ENCODE results near the gene PTPRD. TPM values are rescaled to one million over a fixed set of nuclear protein-coding genes. Genes with fewer than 3 reads are reported as not detected.
A peak's percentile ranks its signal among the peaks of the same experiment; 100 is the strongest.
"Not testable (repeated sequence)": the region's sequence is repeated elsewhere in the genome, so short reads cannot be mapped to it uniquely, and the experiment has no call there.

PTPRD gene
- polyA plus RNA-seq, 4 donors: 2.1 to 5.6 (median 3.9) TPM

- H3K36me3 ChIP-seq (ENCODE audit: control insufficient read depth in 3 of 3, insufficient read depth in 2 of 3, low read depth in 1 of 3, low read length in 3 of 3): no peaks in the 10 kb centered on the region
- DNase-seq (no peak), FAIRE-seq (no peak)
- no peaks in the 10 kb centered on the region for H3K4me1 ChIP-seq (ENCODE audit: control insufficient read depth in 3 of 3, insufficient read depth in 2 of 3, low read depth in 1 of 3, low read length in 2 of 3)
- H3K4me3 ChIP-seq (ENCODE audit: low read depth in 1 of 3, low read length in 3 of 3): no peak overlapping the region
- 74 to 80% (median 75%) methylated on average over 4 of the region's 4 CpGs for WGBS, 3 donors
- H3K27ac ChIP-seq (ENCODE audit: low read depth in 1 of 3, low read length in 2 of 3): no peak overlapping the region
- H3K9me3 ChIP-seq (ENCODE audit: control insufficient read depth in 2 of 2, insufficient read depth in 1 of 2, low read depth in 1 of 2, low read length in 1 of 2): no peaks in the 10 kb centered on the region
- H3K27me3 ChIP-seq (ENCODE audit: control insufficient read depth in 3 of 3, insufficient read depth in 3 of 3, low read length in 3 of 3): no peaks in the 10 kb centered on the region
These were observed 1906.9 kb downstream of the PTPRD start for GRCh38 chr9:8705861-8706260.

GRCh38 chr9:8703904-8704303, 1908.9 kb downstream of the PTPRD start:
- no peak overlapping the region for H3K27ac ChIP-seq (ENCODE audit: low read depth in 1 of 3, low read length in 2 of 3)
- no peaks in the 10 kb centered on the region for H3K36me3 ChIP-seq (ENCODE audit: control insufficient read depth in 3 of 3, insufficient read depth in 2 of 3, low read depth in 1 of 3, low read length in 3 of 3)
- DNase-seq (peak in 1 of 2 donors; percentile 3), FAIRE-seq (no peak)
- no peaks in the 10 kb centered on the region for H3K27me3 ChIP-seq (ENCODE audit: control insufficient read depth in 3 of 3, insufficient read depth in 3 of 3, low read length in 3 of 3)
- no peak overlapping the region for H3K4me3 ChIP-seq (ENCODE audit: low read depth in 1 of 3, low read length in 3 of 3)
- H3K9me3 ChIP-seq (ENCODE audit: control insufficient read depth in 2 of 2, insufficient read depth in 1 of 2, low read depth in 1 of 2, low read length in 1 of 2): no peaks in the 10 kb centered on the region
- 39 to 57% (median 44%) methylated on average over 3 of the region's 3 CpGs for WGBS, 3 donors
- no peaks in the 10 kb centered on the region for H3K4me1 ChIP-seq (ENCODE audit: control insufficient read depth in 3 of 3, insufficient read depth in 2 of 3, low read depth in 1 of 3, low read length in 2 of 3)

- H3K27me3 ChIP-seq (ENCODE audit: control insufficient read depth in 3 of 3, insufficient read depth in 3 of 3, low read length in 3 of 3): no peaks in the 10 kb centered on the region
- no peaks in the 10 kb centered on the region for H3K9me3 ChIP-seq (ENCODE audit: control insufficient read depth in 2 of 2, insufficient read depth in 1 of 2, low read depth in 1 of 2, low read length in 1 of 2)
- FAIRE-seq (no peak), DNase-seq (no peak)
- 66 to 84% (median 68%) methylated on average over 4 of the region's 4 CpGs for WGBS, 3 donors
- H3K36me3 ChIP-seq (ENCODE audit: control insufficient read depth in 3 of 3, insufficient read depth in 2 of 3, low read depth in 1 of 3, low read length in 3 of 3): no peaks in the 10 kb centered on the region
- H3K4me3 ChIP-seq (ENCODE audit: low read depth in 1 of 3, low read length in 3 of 3): no peak overlapping the region
- H3K4me1 ChIP-seq (ENCODE audit: control insufficient read depth in 3 of 3, insufficient read depth in 2 of 3, low read depth in 1 of 3, low read length in 2 of 3): no peaks in the 10 kb centered on the region
- no peak overlapping the region for H3K27ac ChIP-seq (ENCODE audit: low read depth in 1 of 3, low read length in 2 of 3)
These were observed 1910.9 kb downstream of the PTPRD start for GRCh38 chr9:8701904-8702303.

GRCh38 chr9:8697565-8697964, 1915.2 kb downstream of the PTPRD start:
- H3K27me3 ChIP-seq (ENCODE audit: control insufficient read depth in 3 of 3, insufficient read depth in 3 of 3, low read length in 3 of 3); H3K4me1 ChIP-seq (ENCODE audit: control insufficient read depth in 3 of 3, insufficient read depth in 2 of 3, low read depth in 1 of 3, low read length in 2 of 3); DNase-seq; H3K27ac ChIP-seq (ENCODE audit: low read depth in 1 of 3, low read length in 2 of 3); H3K4me3 ChIP-seq (ENCODE audit: low read depth in 1 of 3, low read length in 3 of 3); FAIRE-seq; H3K9me3 ChIP-seq (ENCODE audit: control insufficient read depth in 2 of 2, insufficient read depth in 1 of 2, low read depth in 1 of 2, low read length in 1 of 2); H3K36me3 ChIP-seq (ENCODE audit: control insufficient read depth in 3 of 3, insufficient read depth in 2 of 3, low read depth in 1 of 3, low read length in 3 of 3): not testable (repeated sequence)
- 86 to 92% (median 87%) methylated on average over 6 of the region's 6 CpGs for WGBS, 3 donors

- WGBS, 3 donors: 73 to 88% (median 80%) methylated on average over 6 of the region's 6 CpGs
- H3K36me3 ChIP-seq (ENCODE audit: control insufficient read depth in 3 of 3, insufficient read depth in 2 of 3, low read depth in 1 of 3, low read length in 3 of 3): no peaks in the 10 kb centered on the region
- H3K27ac ChIP-seq (ENCODE audit: low read depth in 1 of 3, low read length in 2 of 3): no peak overlapping the region
- H3K27me3 ChIP-seq (ENCODE audit: control insufficient read depth in 3 of 3, insufficient read depth in 3 of 3, low read length in 3 of 3): no peaks in the 10 kb centered on the region
- DNase-seq: no peak
- FAIRE-seq: no peak
- no peak overlapping the region for H3K4me3 ChIP-seq (ENCODE audit: low read depth in 1 of 3, low read length in 3 of 3)
- no peaks in the 10 kb centered on the region for H3K4me1 ChIP-seq (ENCODE audit: control insufficient read depth in 3 of 3, insufficient read depth in 2 of 3, low read depth in 1 of 3, low read length in 2 of 3)
- no peaks in the 10 kb centered on the region for H3K9me3 ChIP-seq (ENCODE audit: control insufficient read depth in 2 of 2, insufficient read depth in 1 of 2, low read depth in 1 of 2, low read length in 1 of 2)
These were observed 1916.3 kb downstream of the PTPRD start for GRCh38 chr9:8696516-8696915.

GRCh38 chr9:8694983-8695588, 1917.7 kb downstream of the PTPRD start:
- Histone ChIP-seq H3K4me3 (ENCODE audit: low read depth in 1 of 3, low read length in 3 of 3) (no peak overlapping the region), H3K27ac (ENCODE audit: low read depth in 1 of 3, low read length in 2 of 3) (no peak overlapping the region), H3K27me3 (ENCODE audit: control insufficient read depth in 3 of 3, insufficient read depth in 3 of 3, low read length in 3 of 3) (no peaks in the 10 kb centered on the region), H3K9me3 (ENCODE audit: control insufficient read depth in 2 of 2, insufficient read depth in 1 of 2, low read depth in 1 of 2, low read length in 1 of 2) (no peaks in the 10 kb centered on the region), H3K4me1 (ENCODE audit: control insufficient read depth in 3 of 3, insufficient read depth in 2 of 3, low read depth in 1 of 3, low read length in 2 of 3) (no peaks in the 10 kb centered on the region), H3K36me3 (ENCODE audit: control insufficient read depth in 3 of 3, insufficient read depth in 2 of 3, low read depth in 1 of 3, low read length in 3 of 3) (no peaks in the 10 kb centered on the region)
- no peak for DNase-seq
- WGBS, 3 donors: 75 to 86% (median 77%) methylated on average over 4 of the region's 4 CpGs
- FAIRE-seq: no peak

GRCh38 chr9:8693464-8693863, 1919.3 kb downstream of the PTPRD start:
- no peaks in the 10 kb centered on the region for H3K36me3 ChIP-seq (ENCODE audit: control insufficient read depth in 3 of 3, insufficient read depth in 2 of 3, low read depth in 1 of 3, low read length in 3 of 3)
- no peak for DNase-seq
- no peaks in the 10 kb centered on the region for H3K27me3 ChIP-seq (ENCODE audit: control insufficient read depth in 3 of 3, insufficient read depth in 3 of 3, low read length in 3 of 3)
- H3K27ac ChIP-seq (ENCODE audit: low read depth in 1 of 3, low read length in 2 of 3): no peak overlapping the region
- no peak for FAIRE-seq
- 82 to 91% (median 88%) methylated on average over 6 of the region's 6 CpGs for WGBS, 3 donors
- H3K4me1 ChIP-seq (ENCODE audit: control insufficient read depth in 3 of 3, insufficient read depth in 2 of 3, low read depth in 1 of 3, low read length in 2 of 3): no peaks in the 10 kb centered on the region
- no peak overlapping the region for H3K4me3 ChIP-seq (ENCODE audit: low read depth in 1 of 3, low read length in 3 of 3)
- no peaks in the 10 kb centered on the region for H3K9me3 ChIP-seq (ENCODE audit: control insufficient read depth in 2 of 2, insufficient read depth in 1 of 2, low read depth in 1 of 2, low read length in 1 of 2)

- WGBS, 3 donors: 86 to 94% (median 89%) methylated on average over 2 of the region's 2 CpGs
- no peak for DNase-seq
These were observed 1926.3 kb downstream of the PTPRD start for GRCh38 chr9:8686516-8686915.

GRCh38 chr9:8685825-8686224, 1927.0 kb downstream of the PTPRD start:
- 68 to 77% (median 71%) methylated on average over 3 of the region's 3 CpGs for WGBS, 3 donors
- H3K36me3 ChIP-seq (ENCODE audit: control insufficient read depth in 3 of 3, insufficient read depth in 2 of 3, low read depth in 1 of 3, low read length in 3 of 3): no peaks in the 10 kb centered on the region
- no peak for FAIRE-seq

More at GRCh38 chr9:8686516-8686915, 1926.3 kb downstream of the PTPRD start:
- H3K9me3 ChIP-seq (ENCODE audit: control insufficient read depth in 2 of 2, insufficient read depth in 1 of 2, low read depth in 1 of 2, low read length in 1 of 2): no peaks in the 10 kb centered on the region
- H3K36me3 ChIP-seq (ENCODE audit: control insufficient read depth in 3 of 3, insufficient read depth in 2 of 3, low read depth in 1 of 3, low read length in 3 of 3): no peaks in the 10 kb centered on the region
- no peaks in the 10 kb centered on the region for H3K4me1 ChIP-seq (ENCODE audit: control insufficient read depth in 3 of 3, insufficient read depth in 2 of 3, low read depth in 1 of 3, low read length in 2 of 3)
- peaks cover 0 to under 1% (median 0%) of the 10 kb centered on the region in 3 donors for H3K27me3 ChIP-seq (ENCODE audit: control insufficient read depth in 3 of 3, insufficient read depth in 3 of 3, low read length in 3 of 3)
- no peak overlapping the region for H3K4me3 ChIP-seq (ENCODE audit: low read depth in 1 of 3, low read length in 3 of 3)
- no peak for FAIRE-seq
- no peak overlapping the region for H3K27ac ChIP-seq (ENCODE audit: low read depth in 1 of 3, low read length in 2 of 3)

More at GRCh38 chr9:8685825-8686224, 1927.0 kb downstream of the PTPRD start:
- Histone ChIP-seq H3K4me3 (ENCODE audit: low read depth in 1 of 3, low read length in 3 of 3) (no peak overlapping the region), H3K27ac (ENCODE audit: low read depth in 1 of 3, low read length in 2 of 3) (no peak overlapping the region), H3K9me3 (ENCODE audit: control insufficient read depth in 2 of 2, insufficient read depth in 1 of 2, low read depth in 1 of 2, low read length in 1 of 2) (no peaks in the 10 kb centered on the region), H3K4me1 (ENCODE audit: control insufficient read depth in 3 of 3, insufficient read depth in 2 of 3, low read depth in 1 of 3, low read length in 2 of 3) (no peaks in the 10 kb centered on the region), H3K27me3 (ENCODE audit: control insufficient read depth in 3 of 3, insufficient read depth in 3 of 3, low read length in 3 of 3) (peaks cover 0 to 2% (median 0%) of the 10 kb centered on the region in 3 donors)
- DNase-seq: no peak
